Measurements from ENCODE around the gene THEM4. TPM values are rescaled to one million over a fixed set of nuclear protein-coding genes. Genes with fewer than 3 reads are reported as not detected.

THEM4 gene
- total RNA-seq, 1 donor from 2014 or later: 12.3 TPM

DNA sequence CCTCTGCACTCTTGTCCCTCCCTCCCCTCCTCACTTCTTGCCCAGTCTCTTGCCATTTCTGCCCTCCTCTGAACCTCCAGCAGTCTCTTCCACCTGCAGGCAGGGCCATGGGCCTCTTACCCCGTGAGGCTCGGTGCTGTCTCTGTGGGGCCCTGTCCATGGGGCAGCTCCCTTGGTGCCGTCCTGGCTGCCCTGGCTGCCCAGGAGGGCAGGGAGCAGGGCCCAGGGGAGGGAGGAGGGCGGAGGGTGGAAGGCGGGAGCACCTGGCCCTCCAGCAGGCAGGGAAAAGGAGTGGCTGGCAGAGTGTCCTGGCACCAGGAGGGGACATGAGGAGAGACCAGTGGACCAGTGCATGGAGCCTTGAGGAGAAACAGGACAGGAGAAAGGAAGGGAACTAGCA lies 77.7 kb downstream of the THEM4 start, which contains the start of gene RORC:
Gene RORC, minus strand, starts transcription at position 198 of the 400 bp plus-strand sequence. Its CDS starts 38 bp downstream, at position 160.
- TF ChIP-seq, protein P1, sequence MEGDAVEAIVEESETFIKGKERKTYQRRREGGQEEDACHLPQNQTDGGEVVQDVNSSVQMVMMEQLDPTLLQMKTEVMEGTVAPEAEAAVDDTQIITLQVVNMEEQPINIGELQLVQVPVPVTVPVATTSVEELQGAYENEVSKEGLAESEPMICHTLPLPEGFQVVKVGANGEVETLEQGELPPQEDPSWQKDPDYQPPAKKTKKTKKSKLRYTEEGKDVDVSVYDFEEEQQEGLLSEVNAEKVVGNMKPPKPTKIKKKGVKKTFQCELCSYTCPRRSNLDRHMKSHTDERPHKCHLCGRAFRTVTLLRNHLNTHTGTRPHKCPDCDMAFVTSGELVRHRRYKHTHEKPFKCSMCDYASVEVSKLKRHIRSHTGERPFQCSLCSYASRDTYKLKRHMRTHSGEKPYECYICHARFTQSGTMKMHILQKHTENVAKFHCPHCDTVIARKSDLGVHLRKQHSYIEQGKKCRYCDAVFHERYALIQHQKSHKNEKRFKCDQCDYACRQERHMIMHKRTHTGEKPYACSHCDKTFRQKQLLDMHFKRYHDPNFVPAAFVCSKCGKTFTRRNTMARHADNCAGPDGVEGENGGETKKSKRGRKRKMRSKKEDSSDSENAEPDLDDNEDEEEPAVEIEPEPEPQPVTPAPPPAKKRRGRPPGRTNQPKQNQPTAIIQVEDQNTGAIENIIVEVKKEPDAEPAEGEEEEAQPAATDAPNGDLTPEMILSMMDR (IDR thresholded peaks at IDR 0.05): no peak
- Mint-ChIP-seq H3K4me1 (ENCODE audit: unreplicated experiment) (peaks cover 9% of the 10 kb centered on the region), H3K4me3 (ENCODE audit: unreplicated experiment) (no peak within 1 kb of the TSS)

DNA sequence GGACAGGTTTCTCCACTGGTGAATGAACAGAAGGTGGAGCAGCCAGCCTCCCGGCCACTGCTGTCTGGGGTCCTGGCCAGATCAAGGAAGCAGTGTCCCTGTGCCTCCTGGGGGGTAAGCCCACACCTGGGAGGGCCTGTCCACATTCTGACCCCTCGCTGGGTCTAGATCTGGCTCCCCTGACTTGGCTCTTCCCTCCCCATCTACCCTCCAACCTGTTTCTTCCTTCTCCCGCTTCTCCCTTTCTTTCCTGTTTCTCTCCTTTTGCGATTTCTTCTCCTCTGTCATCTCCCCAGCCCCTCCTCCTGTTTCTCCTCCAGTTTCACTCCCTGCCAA lies 78.1 kb downstream of the THEM4 start:
- no peak overlapping the region for H3K27ac Mint-ChIP-seq (ENCODE audit: unreplicated experiment)
- TF ChIP-seq, protein P1 (IDR thresholded peaks at IDR 0.05): no peak
- H3K4me3 Mint-ChIP-seq (ENCODE audit: unreplicated experiment): no peak overlapping the region
- no peaks in the 10 kb centered on the region for H3K9me3 Mint-ChIP-seq (ENCODE audit: unreplicated experiment)
- no peak for DNase-seq (ENCODE audit: extremely low spot score, unreplicated experiment)
- peaks cover 28% of the 10 kb centered on the region for H3K27me3 Mint-ChIP-seq (ENCODE audit: unreplicated experiment)
- H3K36me3 Mint-ChIP-seq (ENCODE audit: unreplicated experiment): no peaks in the 10 kb centered on the region
- H3K4me1 Mint-ChIP-seq (ENCODE audit: unreplicated experiment): peaks cover 9% of the 10 kb centered on the region

More for the DNA sequence above, 77.7 kb downstream of the THEM4 start, which contains the start of gene RORC:
- no peaks in the 10 kb centered on the region for H3K9me3 Mint-ChIP-seq (ENCODE audit: unreplicated experiment)
- no peak within 1 kb of the TSS for H3K27ac Mint-ChIP-seq (ENCODE audit: unreplicated experiment)
- peaks cover 31% of the 10 kb centered on the region for H3K27me3 Mint-ChIP-seq (ENCODE audit: unreplicated experiment)
- no peaks in the 10 kb centered on the region for H3K36me3 Mint-ChIP-seq (ENCODE audit: unreplicated experiment)
- DNase-seq (ENCODE audit: extremely low spot score, unreplicated experiment): no peak

DNA sequence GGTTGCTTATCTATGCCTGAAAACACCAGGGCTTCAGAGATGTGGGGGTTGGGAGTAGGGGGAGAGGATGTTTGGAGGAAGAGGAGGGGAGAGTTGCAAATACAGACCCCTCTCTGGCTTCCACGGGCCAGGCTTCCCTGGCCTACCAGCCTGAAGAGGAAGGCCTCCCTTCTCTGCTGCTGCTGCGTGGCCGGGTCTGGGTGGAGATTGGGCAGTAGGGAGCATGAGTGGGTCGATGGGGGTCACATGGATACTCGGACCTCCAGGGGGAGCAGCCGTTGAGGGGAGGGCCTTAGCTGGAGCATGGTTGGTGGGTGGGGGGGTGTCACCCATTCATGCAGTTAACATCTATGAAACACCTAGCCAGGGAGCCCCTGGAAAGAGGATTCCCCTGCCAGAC lies 79.3 kb downstream of the THEM4 start:
- Mint-ChIP-seq H3K4me3 (ENCODE audit: unreplicated experiment) (no peak overlapping the region), H3K4me1 (ENCODE audit: unreplicated experiment) (peaks cover 9% of the 10 kb centered on the region), H3K36me3 (ENCODE audit: unreplicated experiment) (no peaks in the 10 kb centered on the region), H3K27ac (ENCODE audit: unreplicated experiment) (no peak overlapping the region), H3K27me3 (ENCODE audit: unreplicated experiment) (peaks cover 29% of the 10 kb centered on the region), H3K9me3 (ENCODE audit: unreplicated experiment) (no peaks in the 10 kb centered on the region)
- no peak for DNase-seq (ENCODE audit: extremely low spot score, unreplicated experiment)
- TF ChIP-seq, protein P1 (IDR thresholded peaks at IDR 0.05): no peak

DNA sequence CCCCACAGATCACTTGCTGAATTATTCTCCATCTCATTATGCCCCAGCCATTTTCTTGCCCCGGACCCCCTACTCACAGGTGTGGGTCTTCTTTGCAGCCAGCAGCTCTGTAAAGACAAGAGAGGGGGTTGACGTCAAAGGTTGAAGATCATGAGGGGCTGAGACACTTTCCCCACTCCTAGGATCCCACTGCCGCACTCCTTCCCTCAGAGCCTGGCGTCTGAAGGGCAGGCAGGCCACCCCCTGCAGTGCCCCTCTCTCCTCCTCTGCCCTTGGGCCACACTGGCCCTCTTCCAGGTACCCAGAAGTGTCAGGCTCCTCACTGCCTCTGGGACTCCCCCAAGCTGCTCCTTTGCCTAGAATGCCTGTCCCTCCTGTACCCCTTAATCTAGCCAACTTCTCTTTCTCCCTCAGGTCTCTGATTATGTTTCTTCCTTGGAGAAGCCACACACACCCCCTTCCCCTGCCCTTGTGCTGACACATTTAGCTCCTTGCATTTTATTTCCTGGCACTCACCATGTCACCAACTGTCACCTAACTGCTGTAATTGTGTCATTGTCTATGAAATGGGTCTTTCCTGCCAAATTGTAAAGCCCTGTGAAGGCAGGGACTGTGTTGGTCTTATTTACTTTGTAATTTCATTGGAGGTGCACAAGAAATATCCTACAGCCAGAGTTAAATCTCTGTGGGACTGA lies 79.8 kb downstream of the THEM4 start:
- TF ChIP-seq, protein P1 (IDR thresholded peaks at IDR 0.05): no peak
- DNase-seq (ENCODE audit: extremely low spot score, unreplicated experiment): no peak
- Mint-ChIP-seq H3K27me3 (ENCODE audit: unreplicated experiment) (peaks cover 28% of the 10 kb centered on the region), H3K4me1 (ENCODE audit: unreplicated experiment) (peaks cover 9% of the 10 kb centered on the region), H3K36me3 (ENCODE audit: unreplicated experiment) (no peaks in the 10 kb centered on the region), H3K27ac (ENCODE audit: unreplicated experiment) (no peak overlapping the region), H3K4me3 (ENCODE audit: unreplicated experiment) (no peak overlapping the region), H3K9me3 (ENCODE audit: unreplicated experiment) (no peaks in the 10 kb centered on the region)

DNA sequence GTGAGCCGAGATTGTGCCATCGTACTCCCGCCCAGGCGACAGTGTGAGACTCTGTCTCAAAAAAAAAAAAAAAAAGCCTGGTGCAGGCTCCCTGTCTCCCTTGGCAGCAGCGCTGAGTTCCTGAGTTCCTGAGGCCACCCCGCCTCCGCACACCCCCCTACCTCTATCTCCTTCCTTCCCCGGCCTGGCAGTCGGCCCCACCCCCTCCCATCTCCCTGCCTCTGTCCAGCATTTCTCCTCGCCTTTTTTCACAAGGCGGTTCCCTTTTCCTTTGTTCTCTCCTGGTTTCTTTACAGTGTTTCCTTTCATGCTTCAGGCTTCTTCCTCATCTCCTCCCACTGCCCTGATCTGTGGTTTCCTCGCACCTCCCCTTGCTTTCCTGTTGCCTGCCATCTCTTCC lies 80.4 kb downstream of the THEM4 start:
- peaks cover 9% of the 10 kb centered on the region for H3K4me1 Mint-ChIP-seq (ENCODE audit: unreplicated experiment)
- H3K36me3 Mint-ChIP-seq (ENCODE audit: unreplicated experiment): no peaks in the 10 kb centered on the region
- no peak overlapping the region for H3K27ac Mint-ChIP-seq (ENCODE audit: unreplicated experiment)
- H3K9me3 Mint-ChIP-seq (ENCODE audit: unreplicated experiment): no peaks in the 10 kb centered on the region
- H3K27me3 Mint-ChIP-seq (ENCODE audit: unreplicated experiment): peaks cover 27% of the 10 kb centered on the region
- H3K4me3 Mint-ChIP-seq (ENCODE audit: unreplicated experiment): no peak overlapping the region
- TF ChIP-seq, protein P1 (IDR thresholded peaks at IDR 0.05): no peak
- DNase-seq (ENCODE audit: extremely low spot score, unreplicated experiment): no peak

Data from osteocyte (in vitro differentiated cells).